Stomach (tissue), 19 donors: ENCODE data around the gene MTMR3. TPM values are rescaled to one million over a fixed set of nuclear protein-coding genes. Genes with fewer than 3 reads are reported as not detected.
A peak's percentile ranks its signal among the peaks of the same experiment; 100 is the strongest.
"Not testable (repeated sequence)": the region's sequence is repeated elsewhere in the genome, so short reads cannot be mapped to it uniquely, and the experiment has no call there.

Experiments
- DNase-seq, 2 donors: peaks; one replicate each; pipeline versions ENCODE4 v3.0.0 to v3.0.0-alpha.2; 2013 to 2019
- H3K27ac ChIP-seq, 5 donors: fragments of 200-600 bp in 4 of 5; sonication (generic) in 4 of 5; one replicate each; pipeline ENCODE4 v1.5.1; 2013 to 2019; ENCODE audit warnings: mild to moderate bottlenecking in 1 of 5, moderate library complexity in 1 of 5
- H3K27me3 ChIP-seq, 3 donors: fragments of 200-600 bp; sonication (generic); one replicate each; pipeline ENCODE4 v1.5.1; 2017 to 2019; ENCODE audit warnings: mixed run types in 1 of 3
- H3K36me3 ChIP-seq, 4 donors: fragments of 200-600 bp; sonication (generic); 1 replicate in 3 of 4; 2 replicates in 1 of 4; pipeline ENCODE4 v1.5.1; 2016 to 2019
- H3K4me1 ChIP-seq, 4 donors: fragments of 200-600 bp; sonication (generic); one replicate each; pipeline ENCODE4 v1.5.1; 2016 to 2019
- H3K4me3 ChIP-seq, 4 donors: fragments of 200-600 bp; sonication (generic) in 3 of 4; one replicate each; pipeline ENCODE4 v1.5.1; 2016 to 2019; ENCODE audit warnings: mild to moderate bottlenecking in 1 of 4
- H3K9me3 ChIP-seq, 4 donors: fragments of 200-600 bp; sonication (generic); one replicate each; pipeline ENCODE4 v1.5.1; 2016 to 2019
- CTCF ChIP-seq, 7 experiments: fragments of 450-650 bp in 4 of 7; fragments of 200-600 bp in 3 of 7; sonication (generic) in 3 of 7; IDR thresholded peaks; one replicate each; pipeline ENCODE4 v1.5.1; 2016 to 2019; ENCODE audit warnings: antibody characterized with exemption in 7 of 7, control low read depth in 2 of 7, mild to moderate bottlenecking in 1 of 7
- EP300 ChIP-seq: sonication (generic); formaldehyde crosslinking; IDR thresholded peaks from one replicate; pipeline ENCODE4 v1.6.1; 2017; ENCODE audit warnings: antibody characterized with exemption
- POLR2A ChIP-seq, 4 donors: fragments of 450-650 bp; IDR thresholded peaks; one replicate each; pipeline ENCODE4 v1.6.1; 2016; ENCODE audit warnings: antibody characterized with exemption in 4 of 4, control low read depth in 2 of 4, mild to moderate bottlenecking in 1 of 4, moderate library complexity in 1 of 4
- POLR2AphosphoS5 ChIP-seq, 3 donors: sonication (generic); formaldehyde crosslinking; IDR thresholded peaks; one replicate each; pipeline ENCODE4 v1.6.1; 2016; ENCODE audit warnings: antibody characterized with exemption in 3 of 3
- WGBS, 5 donors: extraction: QIAGEN DNeasy Blood & Tissue Kit in 3 of 5; methylation state at CpG; one replicate each; pipeline versions ENCODE4 v1.1.5 to v1.1.7; 2013 to 2018; 5-methylcytosine and 5-hydroxymethylcytosine counted together
- intact Hi-C: fragments of 100-400 bp; cut with DNase I; formaldehyde crosslinking; loops from one replicate; pipeline ENCODE4 v1.15.1; 2023; ENCODE audit warnings: low total_unique reads
- long read RNA-seq, 10 donors: transcript quantifications; one replicate each; lab custom pipeline, GENCODE V29; 2026
- polyA plus RNA-seq, 3 donors: library from polyadenylated mRNA; stranded (reverse); fragments of 200-250 nt; gene quantifications; one replicate each; pipeline ENCODE4 v1.2.3, GENCODE V29; 2013
- total RNA-seq, 5 donors: library from RNA; depleted of rRNA; stranded (reverse); fragments of >200 nt; gene quantifications; one replicate each; pipeline versions ENCODE4 v1.1.0 to v1.2.3, GENCODE V29; 2014 to 2016
- donor health status: healthy with polysubstance abuse.
- donor health status: Bipolar disorder and iron deficiency.
- donor health status: healthy.

MTMR3 gene
- total RNA-seq (100 to 1,000 TPM in 1 of 5 donors, 10 to 100 TPM in 4; 39.8 to 120 (median 78.2) TPM), polyA plus RNA-seq (10 to 100 TPM in 2 of 3 donors, 1 to 10 TPM in 1; 7.3 to 13.3 (median 12.8) TPM)
- long read RNA-seq, donor 1, full-length matches to known transcripts = 2 of 10 reads
- long read RNA-seq, donor 1, partial matches to known transcripts = 8 of 10 reads
- long read RNA-seq, donor 1, other reads (novel, unspliced or antisense) = 0 of 10 reads
- long read RNA-seq, donor 2, partial matches to known transcripts = 0 of 1 reads
- long read RNA-seq, donor 2, other reads (novel, unspliced or antisense) = 0 of 1 reads
- long read RNA-seq, donor 3 = 0 reads
- long read RNA-seq, donor 4, partial matches to known transcripts = 0 of 1 reads
- long read RNA-seq, donor 4, other reads (novel, unspliced or antisense) = 0 of 1 reads
- long read RNA-seq, donor 5, partial matches to known transcripts = 27 of 28 reads
- long read RNA-seq, donor 5, other reads (novel, unspliced or antisense) = 0 of 28 reads
- long read RNA-seq, donor 6, full-length matches to known transcripts = 2 of 9 reads
- long read RNA-seq, donor 6, partial matches to known transcripts = 7 of 9 reads
- long read RNA-seq, donor 6, other reads (novel, unspliced or antisense) = 0 of 9 reads
- long read RNA-seq, donor 7, full-length matches to known transcripts = 5 of 5 reads
- long read RNA-seq, donor 7, partial matches to known transcripts = 0 of 5 reads
- long read RNA-seq, donor 7, other reads (novel, unspliced or antisense) = 0 of 5 reads
- long read RNA-seq, donor 8, full-length matches to known transcripts = 3 of 3 reads
- long read RNA-seq, donor 8, partial matches to known transcripts = 0 of 3 reads
- long read RNA-seq, donor 8, other reads (novel, unspliced or antisense) = 0 of 3 reads
- long read RNA-seq, donor 9 = 0 reads
- long read RNA-seq, donor 10, partial matches to known transcripts = 0 of 2 reads
- long read RNA-seq, donor 10, other reads (novel, unspliced or antisense) = 0 of 2 reads

GRCh38 chr22:29883045-29883774, at the start of gene MTMR3:
MTMR3 (plus strand) TSS chr22:29883174; CDS start chr22:29971060, 87,886 bp downstream.
- H3K9me3 ChIP-seq = no peaks in the 10 kb centered on the region
- peak within 1 kb of the TSS; percentile 82 to 100 (median 97) for H3K4me3 ChIP-seq
- H3K36me3 ChIP-seq = no peaks in the 10 kb centered on the region
- TF ChIP-seq POLR2A (IDR thresholded peaks at IDR 0.05) = no peak
- TF ChIP-seq CTCF (IDR thresholded peaks at IDR 0.05) = peak in 4 of 7 experiments; percentile 23 to 66 (median 41)
- peak; percentile 46 to 88 (median 73) for TF ChIP-seq POLR2AphosphoS5 (IDR thresholded peaks at IDR 0.05)
- no peak for TF ChIP-seq EP300
- peak within 1 kb of the TSS; percentile 97 to 99 (median 98) for H3K27ac ChIP-seq
- DNase-seq = peak; percentile 97
- intact Hi-C loops = no loop called here
- H3K4me1 ChIP-seq = peaks cover 20 to 48% (median 38%) of the 10 kb centered on the region in 4 donors
- H3K27me3 ChIP-seq = no peaks in the 10 kb centered on the region
- WGBS, 5 donors = 0 to 1% (median 0%) methylated on average over 41 to 82 of the region's 82 CpGs

GRCh38 chr22:29833392-29833965, 49.5 kb upstream of the MTMR3 start:
- peaks cover 25 to 74% (median 61%) of the 10 kb centered on the region in 4 donors for H3K36me3 ChIP-seq
- no peak overlapping the region for H3K27ac ChIP-seq
- H3K4me3 ChIP-seq = no peak overlapping the region
- no peak for TF ChIP-seq CTCF (IDR thresholded peaks at IDR 0.05)
- TF ChIP-seq POLR2AphosphoS5 (IDR thresholded peaks at IDR 0.05) = no peak
- TF ChIP-seq EP300 = no peak
- TF ChIP-seq POLR2A (IDR thresholded peaks at IDR 0.05) = no peak
- intact Hi-C loops = no loop called here
- no peaks in the 10 kb centered on the region for H3K27me3 ChIP-seq
- H3K4me1 ChIP-seq = peaks cover 21 to 58% (median 52%) of the 10 kb centered on the region in 4 donors
- WGBS, 5 donors = 69 to 89% (median 82%) methylated on average over 7 of the region's 7 CpGs
- DNase-seq = no peak
- no peaks in the 10 kb centered on the region for H3K9me3 ChIP-seq

- Histone ChIP-seq H3K9me3 (no peaks in the 10 kb centered on the region), H3K27ac (no peak overlapping the region), H3K4me1 (peaks cover 21 to 63% (median 57%) of the 10 kb centered on the region in 4 donors), H3K4me3 (no peak overlapping the region), H3K36me3 (peaks cover 23 to 69% (median 56%) of the 10 kb centered on the region in 4 donors), H3K27me3 (no peaks in the 10 kb centered on the region)
- intact Hi-C loops = no loop called here
- WGBS, 5 donors = 62 to 76% (median 71%) methylated on average over 1 of the region's 1 CpG
- TF ChIP-seq EP300 (no peak), POLR2AphosphoS5 (IDR thresholded peaks at IDR 0.05) (no peak), CTCF (IDR thresholded peaks at IDR 0.05) (no peak), POLR2A (IDR thresholded peaks at IDR 0.05) (no peak)
- DNase-seq = no peak
Measured at GRCh38 chr22:29834046-29834445, 48.9 kb upstream of the MTMR3 start.

- H3K9me3 ChIP-seq = not testable (repeated sequence)
Measured at GRCh38 chr22:29836791-29837370, 46.1 kb upstream of the MTMR3 start.

More at GRCh38 chr22:29836791-29837370, 46.1 kb upstream of the MTMR3 start:
- Histone ChIP-seq H3K36me3 (peaks cover 10 to 40% (median 29%) of the 10 kb centered on the region in 4 donors), H3K4me3 (peak overlapping the region; percentile 78 to 95 (median 88)), H3K4me1 (peaks cover 13 to 50% (median 45%) of the 10 kb centered on the region in 4 donors), H3K27ac (peak overlapping the region in 1 of 5 donors; percentile 89)
- DNase-seq, H3K27me3 ChIP-seq, intact Hi-C loops: not testable (repeated sequence)
- WGBS, 5 donors = 83 to 92% (median 86%) methylated on average over 17 to 18 of the region's 18 CpGs
